GM21423 (cell line): ENCODE measurements around the gene CCDC9B.

Experiments
- ATAC-seq: cut with Tn5 transposase; IDR thresholded peaks from one replicate; pipeline ENCODE4 v1.9.1; 2021; ENCODE audit warnings: mild to moderate bottlenecking, moderate library complexity; ENCODE audit not compliant: unreplicated experiment

Gene CCDC9B

DNA sequence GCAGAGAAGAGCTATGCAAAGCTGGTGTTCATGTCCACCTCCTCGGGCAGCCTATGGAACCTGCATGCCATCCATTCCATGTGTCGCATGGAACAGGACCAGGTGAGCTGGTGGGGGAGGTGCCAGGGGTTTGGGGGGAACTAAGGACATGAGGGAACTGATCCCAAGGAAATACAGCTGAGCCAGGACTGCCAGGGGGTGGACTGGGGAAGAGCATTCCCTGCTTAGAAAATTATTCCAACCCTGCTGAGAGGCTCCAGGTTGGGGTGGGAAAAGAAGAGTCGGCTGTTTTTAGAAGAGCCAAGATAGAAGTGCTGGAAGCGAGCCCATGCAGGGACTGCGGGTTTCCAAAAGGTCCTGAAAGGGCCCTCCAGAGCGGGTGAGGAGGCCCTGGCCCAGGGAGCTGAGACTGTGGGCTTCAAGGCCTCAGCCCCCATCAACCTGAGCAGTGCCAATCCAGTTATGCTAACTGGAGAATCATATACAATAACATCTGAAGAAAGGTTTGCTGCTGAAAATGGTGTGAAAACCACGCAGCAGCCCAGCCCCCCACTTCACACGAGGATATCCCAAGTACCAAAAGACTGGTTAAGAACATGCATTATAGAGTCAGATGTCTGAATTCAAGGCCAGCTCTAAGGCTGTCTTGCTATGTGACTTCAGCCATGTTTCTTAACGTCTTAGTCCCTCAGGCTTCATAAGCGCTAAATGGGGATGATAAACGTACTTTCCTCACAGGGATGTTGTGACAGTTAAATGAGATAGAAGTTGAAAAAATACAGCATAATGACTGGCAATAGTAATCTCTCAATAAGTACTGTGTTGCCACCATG lies 25.1 kb upstream of the CCDC9B start:
- ATAC-seq, result no peak

DNA sequence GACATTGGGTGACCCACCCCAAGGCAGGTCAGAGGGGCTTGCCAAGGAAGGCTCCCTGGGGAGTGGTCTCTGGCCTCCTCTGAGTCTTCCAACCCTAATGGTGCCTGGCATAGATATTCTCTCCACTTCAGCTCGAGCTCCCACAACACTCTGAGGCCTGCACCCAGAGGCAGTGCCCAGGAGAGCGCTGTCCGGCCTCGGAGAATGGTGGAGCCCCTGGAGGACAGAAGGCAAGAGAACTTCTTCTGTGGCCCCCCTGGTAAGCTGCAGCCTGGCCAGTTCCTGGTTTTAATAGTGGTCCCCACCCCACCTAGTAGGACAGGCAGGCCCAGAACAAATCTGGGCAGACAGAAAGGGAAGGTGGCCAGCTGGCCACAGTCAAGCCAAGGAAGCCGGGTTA lies 24.3 kb upstream of the CCDC9B start:
- no peak for ATAC-seq

- ATAC-seq, result no peak
Observed at GRCh38 chr15:40364251-40364650, 23.5 kb upstream of the CCDC9B start.

DNA sequence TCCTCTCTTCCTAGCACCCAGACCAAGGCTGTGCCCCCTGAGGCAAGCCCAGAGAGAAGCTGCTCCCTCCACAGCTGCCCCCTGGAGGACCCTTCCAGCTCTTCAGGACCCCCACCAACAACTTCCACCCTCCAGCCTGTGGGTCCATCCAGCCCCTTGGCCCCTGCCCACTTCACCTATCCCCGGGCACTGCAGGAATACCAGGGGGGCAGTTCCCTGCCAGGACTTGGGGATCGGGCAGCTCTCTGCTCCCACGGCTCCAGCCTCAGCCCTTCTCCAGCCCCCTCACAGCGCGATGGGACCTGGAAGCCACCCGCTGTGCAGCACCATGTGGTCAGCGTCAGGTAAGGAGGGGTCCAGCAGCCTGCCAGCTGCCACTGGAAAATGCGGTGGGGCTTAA lies 22.9 kb upstream of the CCDC9B start:
- ATAC-seq, result no peak

- no peak for ATAC-seq
Observed at GRCh38 chr15:40361640-40362039, 20.9 kb upstream of the CCDC9B start.

- ATAC-seq, result no peak
Observed at GRCh38 chr15:40360015-40360414, 19.3 kb upstream of the CCDC9B start.

- no peak for ATAC-seq
Observed at GRCh38 chr15:40358471-40359353, 18.0 kb upstream of the CCDC9B start.

DNA sequence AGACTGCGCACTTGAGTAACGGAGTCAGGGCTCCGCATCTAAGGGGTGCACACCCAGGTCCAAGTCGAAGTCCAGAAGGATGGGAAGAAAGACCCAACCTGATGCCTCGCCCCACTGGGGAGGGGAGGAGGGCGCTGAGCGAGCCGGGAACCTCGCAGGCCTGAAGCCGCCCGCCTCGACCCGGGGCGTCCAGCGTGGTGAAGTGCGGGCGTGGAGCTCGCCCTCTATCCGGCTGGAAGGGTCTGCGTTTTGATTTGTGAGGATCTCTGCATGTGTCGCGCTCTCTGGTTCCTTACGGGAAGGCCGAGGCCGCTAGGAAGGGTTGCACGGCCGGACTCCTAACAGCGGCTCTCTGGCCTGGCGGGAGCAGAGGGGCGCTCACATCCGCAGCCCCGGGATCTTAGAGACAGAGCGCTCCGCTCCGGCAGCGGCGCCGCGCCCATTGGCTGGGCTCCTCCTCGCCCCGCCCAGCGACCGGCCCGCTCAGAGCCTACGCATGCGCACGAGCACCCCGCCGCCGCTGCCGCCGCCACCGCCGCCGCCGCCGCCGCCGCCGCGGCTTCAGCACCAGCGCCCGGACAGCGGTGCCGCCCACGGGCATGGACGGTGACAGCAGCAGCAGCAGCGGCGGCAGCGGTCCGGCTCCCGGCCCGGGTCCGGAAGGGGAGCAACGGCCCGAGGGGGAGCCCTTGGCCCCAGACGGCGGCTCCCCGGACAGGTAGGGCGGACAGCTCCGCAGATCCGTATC lies 17.2 kb upstream of the CCDC9B start, which contains the start of gene DISP2:
Gene DISP2, plus strand, starts transcription at position 497 of the 748 bp plus-strand sequence. Its CDS starts 103 bp downstream, at position 600.
- ATAC-seq, result peak; percentile 84

GRCh38 chr15:40357246-40357645 lies 16.5 kb upstream of the CCDC9B start:
- no peak for ATAC-seq

- ATAC-seq, result no peak
Observed at GRCh38 chr15:40355976-40356585, 15.3 kb upstream of the CCDC9B start.

GRCh38 chr15:40354408-40355171 lies 13.9 kb upstream of the CCDC9B start:
- ATAC-seq, result no peak

- ATAC-seq, result no peak
Observed at GRCh38 chr15:40353697-40354096, 13.0 kb upstream of the CCDC9B start.

- no peak for ATAC-seq
Observed at GRCh38 chr15:40352281-40352901, 11.7 kb upstream of the CCDC9B start.

DNA sequence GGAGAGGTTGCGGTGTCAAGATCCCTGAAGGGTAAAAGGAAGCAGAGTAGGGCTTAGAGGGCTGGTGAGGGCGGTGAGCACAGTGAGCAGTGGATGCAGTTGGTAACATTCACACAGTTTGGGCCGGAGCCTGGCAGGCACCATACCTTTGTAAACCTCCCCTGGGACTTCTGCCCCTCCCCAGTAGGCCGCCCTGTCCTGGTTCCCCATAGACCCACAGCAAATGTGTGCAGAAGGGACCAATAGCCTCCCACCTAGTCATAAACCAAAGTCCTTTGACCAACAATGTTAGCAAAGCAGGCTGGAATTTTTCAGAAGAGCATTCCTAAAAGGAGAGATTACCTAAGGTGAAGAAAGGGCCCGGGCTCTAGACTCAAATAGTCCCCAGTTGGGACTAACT lies 8.4 kb upstream of the CCDC9B start:
- ATAC-seq, result no peak

- no peak for ATAC-seq
Observed at GRCh38 chr15:40348474-40348870, 7.7 kb upstream of the CCDC9B start.

DNA sequence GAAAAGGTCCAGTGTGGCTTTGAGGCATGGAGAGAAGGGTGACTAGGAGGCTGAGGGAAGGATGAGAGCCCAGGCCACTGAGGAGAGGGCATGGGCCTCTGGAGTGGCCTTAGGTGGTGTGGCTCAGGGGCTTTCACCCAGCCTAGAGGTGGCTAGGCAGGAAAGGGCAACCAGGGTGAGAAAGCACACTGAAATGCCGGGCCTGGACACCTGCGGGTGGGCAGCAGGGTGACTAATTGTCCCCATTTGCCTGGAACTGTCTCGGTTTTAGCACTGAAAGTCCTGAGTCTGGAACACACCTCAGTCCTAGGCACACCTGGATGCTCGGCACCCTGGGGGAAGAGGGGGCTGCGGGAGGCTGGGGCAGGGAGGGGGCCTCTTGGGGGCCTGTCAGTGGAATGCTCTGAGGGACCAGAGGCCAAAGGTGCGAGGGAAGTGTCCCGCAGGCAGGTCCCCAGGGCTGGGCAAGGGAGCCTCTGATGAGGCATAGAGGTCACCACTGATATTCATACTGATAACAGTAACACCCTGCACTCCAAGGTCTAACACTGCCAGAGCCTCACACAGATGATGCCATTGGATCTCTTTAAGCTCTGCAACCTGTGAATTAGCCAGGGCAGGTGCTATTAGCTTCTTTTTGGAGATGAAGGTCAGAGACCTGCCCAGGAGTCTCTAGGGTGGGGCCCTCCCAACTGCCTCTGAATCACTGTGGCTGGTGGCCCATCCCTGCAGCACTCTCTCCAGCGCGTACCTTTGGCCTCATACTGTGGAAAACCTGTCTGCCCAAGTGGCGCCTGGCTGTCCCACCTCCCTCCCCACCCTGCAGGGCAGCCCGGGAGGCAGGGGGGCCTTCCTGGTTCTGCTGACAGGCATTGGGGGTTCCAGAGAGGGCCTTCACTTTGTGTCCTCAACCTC lies 7.1 kb upstream of the CCDC9B start:
- ATAC-seq, result no peak

DNA sequence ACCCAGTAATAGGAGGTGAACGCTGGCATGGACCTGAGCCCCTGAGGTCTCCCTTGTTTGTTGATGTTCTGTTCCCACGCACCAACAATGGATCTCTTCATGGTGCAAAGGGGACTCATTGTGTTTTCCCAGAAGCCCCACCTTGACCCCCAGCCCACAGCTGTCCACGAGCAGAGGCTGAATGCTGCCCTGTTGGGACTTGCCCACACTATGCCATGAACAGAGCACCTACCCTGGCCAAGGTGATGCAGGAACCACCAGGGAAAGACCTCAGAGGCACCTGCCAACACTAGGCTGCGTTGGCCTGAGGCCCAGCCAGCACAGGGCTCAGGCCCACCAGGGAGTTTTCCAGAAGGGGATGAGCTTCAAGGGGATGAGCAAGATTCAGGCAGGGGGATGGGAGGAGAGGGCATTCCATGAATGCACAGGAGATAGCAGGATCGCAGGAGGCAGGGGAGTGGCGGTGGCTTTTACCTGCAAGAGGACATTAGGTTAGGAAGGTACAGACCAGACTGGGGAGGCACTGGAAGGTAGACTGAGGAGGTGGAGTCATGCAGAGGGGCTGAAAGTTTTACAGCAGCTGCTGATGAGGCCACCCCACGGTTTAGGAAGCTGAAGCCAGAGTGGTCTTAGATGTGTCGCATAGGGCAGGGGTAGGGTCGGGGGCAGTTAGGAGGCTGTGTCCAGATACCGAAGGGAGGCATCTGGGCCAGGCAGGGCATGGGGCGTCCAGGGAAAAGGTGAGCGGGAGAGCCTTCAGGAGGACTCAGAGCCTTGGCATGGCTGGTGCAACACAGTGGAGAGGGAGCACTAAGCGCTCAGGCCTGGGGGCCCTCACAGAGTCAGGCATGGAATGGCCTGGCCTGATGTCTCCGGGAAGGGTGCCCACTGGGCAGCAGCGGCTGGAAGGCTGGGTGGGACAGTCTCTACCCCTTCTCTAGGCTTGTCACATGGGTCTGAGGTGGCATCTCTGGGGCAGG lies 6.1 kb upstream of the CCDC9B start:
- no peak for ATAC-seq
